ENCODE data around the gene ZBTB20.

The ZBTB20 gene

GRCh38 chr3:114454551-114455251 lies 692.4 kb downstream of the ZBTB20 start:
- no peak for DNase-seq

- DNase-seq, result no peak
Observed at GRCh38 chr3:114453361-114453780, 693.7 kb downstream of the ZBTB20 start.

DNA sequence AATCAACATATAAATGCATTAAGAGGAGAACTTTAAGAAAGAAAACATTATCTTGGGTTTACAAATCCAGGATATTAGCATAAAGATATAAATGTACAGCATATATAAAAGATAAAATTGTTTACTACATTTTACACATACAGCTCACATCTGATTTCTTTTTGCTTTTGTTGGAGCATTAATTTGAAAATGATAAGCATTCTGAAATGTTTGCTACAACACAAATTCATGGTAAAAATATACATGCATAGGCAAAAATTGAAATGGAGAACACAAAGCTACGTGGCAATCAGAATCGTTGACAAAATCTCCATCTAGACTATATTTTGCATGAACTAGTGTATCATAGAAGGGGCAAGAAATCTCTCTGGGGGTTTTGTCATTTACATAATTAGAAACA lies 694.2 kb downstream of the ZBTB20 start:
- DNase-seq, result no peak

DNA sequence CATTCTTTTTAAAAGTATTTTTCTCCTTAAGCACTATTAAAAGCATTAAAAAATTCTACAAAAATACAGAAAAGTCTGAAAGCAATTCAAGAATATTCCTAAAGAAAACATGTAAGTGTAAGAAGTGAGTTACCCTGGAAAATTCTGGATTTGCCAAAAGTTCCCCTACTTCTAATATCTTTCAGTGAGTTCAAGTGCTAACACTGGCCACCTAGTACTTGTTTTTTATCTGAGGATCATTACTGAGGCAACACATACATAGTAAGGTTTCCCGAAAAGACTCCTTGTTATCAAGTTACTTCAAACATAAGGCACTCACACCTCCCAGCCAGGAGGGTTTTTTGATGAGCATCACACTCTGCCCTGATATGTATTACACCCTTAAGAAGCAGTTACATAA lies 694.8 kb downstream of the ZBTB20 start:
- no peak for DNase-seq

DNA sequence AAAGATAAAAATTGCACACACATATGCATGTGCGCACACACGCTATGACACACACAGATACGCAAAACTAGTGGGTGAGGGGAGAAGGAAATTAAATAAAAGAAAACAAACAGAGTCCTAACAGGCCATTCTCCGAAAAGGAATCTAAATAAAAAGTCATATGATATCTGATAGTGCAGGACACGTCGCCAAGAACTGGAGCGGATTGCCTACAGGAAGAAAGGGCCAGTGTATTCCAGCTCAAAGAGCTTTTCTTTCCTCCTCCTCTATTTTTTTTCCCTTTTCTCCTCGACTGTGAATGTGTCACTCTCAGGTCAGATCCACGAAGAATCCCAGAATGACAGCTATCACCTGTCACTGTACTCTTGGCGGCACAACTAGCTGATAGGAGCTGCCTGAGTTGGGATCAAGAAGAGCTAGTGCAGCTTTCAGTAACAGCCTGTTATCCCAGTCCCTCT lies 695.5 kb downstream of the ZBTB20 start:
- DNase-seq, result no peak

DNA sequence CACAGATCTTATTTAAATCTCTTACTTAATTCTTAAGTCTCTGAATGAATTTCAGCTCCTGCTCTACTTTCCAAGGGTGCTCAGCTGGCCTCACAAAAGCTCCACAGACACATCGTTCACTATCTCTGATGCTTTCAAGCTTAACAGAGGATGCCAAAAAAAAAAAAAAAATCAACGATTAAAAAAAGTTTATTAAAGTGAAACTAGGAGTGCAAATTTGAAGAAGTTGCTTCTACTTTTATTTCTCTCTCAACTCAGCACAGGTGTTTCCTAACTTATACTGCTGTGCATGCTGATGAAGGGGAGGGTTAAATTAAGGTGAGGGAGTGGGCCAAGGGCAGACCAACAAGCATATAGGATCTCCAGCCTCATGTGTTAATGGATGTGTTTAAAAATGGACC lies 696.0 kb downstream of the ZBTB20 start:
- no peak for DNase-seq

DNA sequence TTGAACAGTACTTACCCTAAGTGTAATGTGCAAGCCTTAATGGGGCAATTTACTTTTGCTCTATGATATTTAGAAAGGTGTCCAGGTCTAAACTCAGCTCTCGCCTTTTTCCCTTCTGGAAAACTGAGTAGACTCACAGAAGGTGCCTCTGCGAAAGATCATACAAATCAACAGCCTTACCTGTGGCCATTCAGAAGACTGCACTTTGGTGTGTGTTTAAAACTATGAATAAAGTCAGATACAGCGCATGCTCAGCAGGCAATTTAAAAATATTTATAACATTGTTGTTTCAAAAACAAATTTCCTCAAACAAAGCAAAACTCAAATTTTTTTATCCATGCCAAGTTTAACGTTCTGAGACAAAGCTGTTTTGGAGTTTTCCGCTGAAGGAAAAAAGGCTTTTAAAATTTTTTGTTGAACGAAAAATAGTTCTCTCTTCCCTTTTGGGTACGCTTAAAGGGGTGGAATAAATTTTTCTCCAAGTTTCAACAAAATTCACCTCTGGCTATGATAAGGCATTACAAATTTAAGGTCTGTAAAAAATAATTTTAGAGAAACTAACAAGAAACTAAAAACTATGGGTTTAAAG lies 697.0 kb downstream of the ZBTB20 start:
- no peak for DNase-seq

DNA sequence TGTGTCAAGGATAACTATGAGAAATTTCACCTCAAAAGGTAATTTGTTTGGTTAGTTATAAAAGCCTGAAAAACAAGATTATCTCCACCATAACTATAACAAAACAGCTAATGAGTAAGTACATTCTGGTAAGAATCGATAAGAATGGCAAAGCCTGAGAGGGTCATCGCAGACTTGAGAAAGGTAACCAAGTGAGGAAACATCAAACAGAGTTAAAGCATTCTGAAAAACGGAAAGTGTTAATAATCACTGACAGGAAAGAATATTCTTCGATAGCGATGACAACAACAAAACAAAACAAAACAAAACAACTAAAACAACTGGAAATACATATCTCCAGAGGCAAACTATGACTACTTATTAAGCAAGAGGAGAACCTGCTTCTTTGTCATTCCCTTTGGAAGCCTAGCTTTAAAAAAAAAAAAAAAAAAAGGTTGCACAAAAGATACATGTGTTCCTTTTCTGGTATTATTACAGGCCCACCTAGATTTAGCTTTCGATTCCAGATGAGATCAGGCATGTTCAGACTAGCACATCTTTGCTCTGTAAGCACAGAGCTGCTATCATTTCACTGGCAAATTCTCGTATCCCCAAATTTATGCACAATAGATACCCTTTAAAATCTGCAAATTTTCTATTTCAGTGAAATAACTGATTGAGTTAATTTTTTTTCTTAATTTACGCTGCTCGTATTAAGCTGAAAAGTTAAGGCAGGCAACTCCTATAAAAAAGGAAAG lies 697.6 kb downstream of the ZBTB20 start:
- DNase-seq, result no peak

DNA sequence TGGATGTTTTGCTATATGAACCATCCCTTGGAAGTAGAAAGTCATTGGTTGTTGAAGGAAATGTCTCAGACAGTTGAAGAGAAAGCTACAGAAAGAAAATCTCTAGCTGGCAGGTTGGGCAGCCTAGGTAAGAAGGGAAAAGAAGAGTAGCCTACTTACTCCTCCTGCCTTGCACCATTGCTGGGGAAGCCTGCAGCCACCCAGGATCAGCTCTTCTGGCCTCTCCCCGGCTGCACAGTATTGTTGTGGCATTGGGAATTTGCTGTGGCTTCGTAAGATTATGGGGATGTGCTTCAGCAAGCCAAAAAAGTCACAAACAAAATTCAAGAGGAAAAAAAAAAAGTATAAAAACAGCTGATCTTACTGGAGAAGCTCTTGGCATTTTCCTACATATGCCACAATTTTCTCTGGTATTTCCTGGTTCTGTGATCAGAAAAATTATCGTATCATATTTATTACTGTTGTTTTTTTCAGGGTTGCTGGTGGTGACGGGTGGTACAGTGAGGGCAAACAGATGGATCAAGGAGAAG lies 699.1 kb downstream of the ZBTB20 start:
- DNase-seq, result no peak

- no peak for DNase-seq
Observed at GRCh38 chr3:114447545-114447944, 699.5 kb downstream of the ZBTB20 start.

DNA sequence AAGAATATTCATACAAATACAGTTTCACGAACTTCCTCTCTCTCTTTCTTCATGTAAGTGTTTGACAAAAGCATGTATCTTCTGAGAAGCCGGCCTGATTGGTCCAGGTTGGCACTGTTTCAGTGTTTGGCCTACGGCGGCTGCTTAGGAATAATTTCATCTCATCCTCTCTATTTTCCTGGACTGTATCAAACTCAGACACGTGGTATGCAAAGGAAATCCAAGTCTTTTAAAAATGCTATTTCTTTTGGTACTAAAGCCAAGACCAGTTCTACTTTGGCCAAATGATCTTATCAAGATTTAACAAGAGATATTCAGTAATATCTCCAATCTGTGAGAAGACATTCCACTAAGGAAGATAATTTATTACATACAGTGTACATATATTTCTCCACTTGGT lies 700.5 kb downstream of the ZBTB20 start:
- no peak for DNase-seq

DNA sequence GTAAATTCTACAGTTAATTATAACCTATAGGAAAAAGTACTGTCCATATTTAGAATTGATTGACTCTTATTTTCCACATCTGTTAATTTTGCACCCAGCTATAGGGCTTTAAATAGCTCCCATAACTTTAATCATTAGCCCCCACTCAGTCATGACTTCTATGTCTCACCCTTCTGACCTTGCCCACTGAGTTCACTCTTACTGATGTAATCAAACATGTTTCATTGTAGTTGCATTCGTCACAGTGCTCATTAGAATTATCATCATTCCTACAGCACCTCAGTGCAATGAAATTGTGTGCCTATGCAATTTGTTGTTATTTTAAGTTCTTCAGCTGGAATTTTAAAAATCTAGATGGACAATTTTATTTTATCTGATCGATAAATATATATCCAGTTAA lies 701.9 kb downstream of the ZBTB20 start:
- no peak for DNase-seq

- no peak for DNase-seq
Observed at GRCh38 chr3:114444216-114444615, 702.9 kb downstream of the ZBTB20 start.

- no peak for DNase-seq
Observed at GRCh38 chr3:114442246-114442645, 704.8 kb downstream of the ZBTB20 start.

DNA sequence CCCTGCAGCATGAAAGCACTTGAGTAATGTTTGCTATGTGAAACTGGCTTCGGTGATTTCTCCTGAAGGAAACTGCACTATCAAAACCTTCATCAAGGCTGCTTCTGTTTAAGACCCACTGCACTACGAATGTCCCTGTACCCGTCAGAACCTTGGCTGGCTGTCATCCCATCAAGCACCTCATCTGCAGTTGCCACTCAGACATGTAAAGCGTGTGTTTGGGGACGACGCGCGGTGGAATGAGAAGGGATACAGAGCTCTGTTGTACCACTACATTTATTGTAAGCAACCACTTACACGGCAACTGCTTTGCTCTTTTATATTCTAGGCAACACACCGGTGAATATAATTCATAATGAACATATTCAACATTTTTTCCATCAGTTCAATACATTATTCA lies 705.7 kb downstream of the ZBTB20 start:
- DNase-seq, result no peak

GRCh38 chr3:114440700-114441099 lies 706.4 kb downstream of the ZBTB20 start:
- no peak for DNase-seq

DNA sequence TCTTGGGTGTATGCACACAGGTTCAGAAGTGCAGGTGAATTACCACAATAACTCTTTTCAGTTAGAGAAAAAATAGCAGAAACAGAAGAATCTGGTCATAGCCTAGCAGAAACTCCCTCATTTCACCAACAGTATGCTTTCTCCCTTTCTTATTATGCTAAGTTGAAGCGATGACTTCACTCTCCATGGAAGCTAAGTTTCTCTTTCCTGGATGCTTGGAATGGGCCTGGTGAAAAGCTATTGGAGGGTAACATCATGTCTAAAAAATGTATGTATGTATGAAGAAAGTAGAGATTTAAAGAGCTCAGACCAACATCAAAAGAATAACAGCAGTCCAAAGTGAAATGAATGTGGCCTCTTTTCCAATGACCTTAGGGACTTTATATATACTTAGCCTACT lies 707.8 kb downstream of the ZBTB20 start:
- no peak for DNase-seq

GRCh38 chr3:114437897-114438296 lies 709.2 kb downstream of the ZBTB20 start:
- no peak for DNase-seq

DNA sequence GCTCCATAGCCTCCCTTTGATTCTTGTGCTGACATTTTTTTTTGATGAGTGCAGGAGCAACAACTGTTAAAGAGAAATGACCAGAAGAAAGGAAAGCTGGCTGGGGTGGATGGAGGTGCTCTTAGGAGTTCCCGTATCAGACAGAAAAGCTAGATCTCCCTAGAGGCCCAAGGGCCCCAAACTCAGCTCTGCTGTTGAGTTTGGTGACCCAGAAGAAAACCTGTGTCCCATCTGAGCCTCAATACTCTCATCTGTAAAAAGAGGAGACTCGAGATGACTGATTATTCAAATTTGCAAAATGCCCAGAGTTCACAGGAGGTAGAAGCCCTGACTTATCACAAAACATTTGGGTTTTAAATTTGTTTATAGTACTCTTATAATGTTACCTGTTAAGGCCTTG lies 710.9 kb downstream of the ZBTB20 start:
- DNase-seq, result no peak

DNA sequence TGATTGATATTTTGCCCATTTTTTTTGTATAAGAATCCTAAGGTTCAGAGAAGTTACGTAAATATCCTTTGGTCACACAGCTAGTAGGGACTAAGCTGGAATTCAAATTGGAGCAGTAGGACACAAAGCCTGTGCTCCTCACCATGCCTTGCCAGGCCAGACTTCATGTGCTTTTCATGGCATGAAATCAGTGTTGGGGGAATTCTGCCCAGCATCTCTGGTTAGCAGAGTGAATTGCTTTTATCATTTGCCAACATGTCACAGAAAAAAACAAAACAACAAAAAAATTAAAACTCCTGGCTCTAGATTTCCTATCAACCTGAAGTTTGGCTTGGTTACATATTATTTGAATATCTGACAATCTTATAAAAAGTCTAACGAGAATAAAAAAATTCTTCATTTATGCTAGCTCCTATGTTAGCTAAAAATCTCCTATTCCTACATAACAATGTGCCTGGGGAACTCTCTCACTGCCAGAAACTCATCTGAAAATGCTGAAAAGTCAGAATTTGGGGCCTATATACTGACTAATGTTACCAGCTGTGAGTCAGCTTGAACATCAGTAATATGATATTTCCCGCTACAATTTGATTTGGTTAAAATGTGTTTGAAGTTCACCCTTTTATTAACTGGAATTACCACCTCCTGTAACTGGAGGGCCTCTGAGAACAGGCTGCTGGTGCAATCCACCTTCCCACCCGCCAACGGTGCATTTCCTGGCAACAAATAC lies 711.5 kb downstream of the ZBTB20 start:
- no peak for DNase-seq

DNA sequence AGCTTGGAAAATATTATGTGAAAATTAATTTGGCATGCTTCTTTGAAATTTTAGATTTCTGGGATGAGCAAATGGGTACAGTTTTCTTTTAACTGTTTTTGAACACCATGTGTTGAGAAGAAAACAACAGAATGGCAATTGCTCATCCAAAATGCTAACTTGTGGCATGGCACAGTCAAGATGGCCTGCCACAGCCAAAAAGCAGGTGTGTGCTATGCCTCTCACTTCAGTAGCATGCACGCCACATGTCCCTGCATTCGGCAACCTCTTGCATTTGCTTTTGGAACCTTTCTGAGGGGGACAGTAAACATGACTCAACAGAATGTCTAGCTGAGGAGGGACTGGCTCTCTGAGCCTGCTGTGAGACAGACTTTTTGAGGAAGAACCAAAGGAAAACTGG lies 714.8 kb downstream of the ZBTB20 start:
- DNase-seq, result no peak

GRCh38 chr3:114428044-114428595 lies 719.0 kb downstream of the ZBTB20 start:
- DNase-seq, result no peak
